Activated B cell treated with CpG ODN at 0.5 μM for 24 hours (primary cell): Measurements from ENCODE around the gene SMYD1. TPM values are rescaled to one million over a fixed set of nuclear protein-coding genes. Genes with fewer than 3 reads are reported as not detected.

Experiments used
- ATAC-seq: fragments of 200-7000 bp; cut with Tn5 transposase; one replicate; pipeline ENCODE4 v1.10.0; 2021; ENCODE audit warnings: low read depth, mild to moderate bottlenecking, moderate library complexity
- CTCF ChIA-PET: fragments of 350-600 bp; sonication (Branson Sonifier 250); formaldehyde crosslinking; loops from one replicate; lab custom pipeline; 2021; ENCODE audit warnings: antibody characterized with exemption; lab: Charles Lee
- POLR2A ChIA-PET: fragments of 350-600 bp; sonication (Branson Sonifier 250); formaldehyde crosslinking; loops from one replicate; lab custom pipeline; 2021; ENCODE audit warnings: antibody characterized with exemption; lab: Charles Lee
- DNase-seq: peaks from one replicate; pipeline ENCODE4 v3.0.0; 2022
- H3K27ac Mint-ChIP-seq: one replicate; pipeline ENCODE4 v1.8.0; 2020; ENCODE audit warnings: mixed read lengths
- H3K27me3 Mint-ChIP-seq: one replicate; pipeline ENCODE4 v1.8.0; 2021; ENCODE audit warnings: mixed read lengths
- H3K36me3 Mint-ChIP-seq: one replicate; pipeline ENCODE4 v1.8.0; 2021; ENCODE audit warnings: low read depth, mixed read lengths
- H3K4me1 Mint-ChIP-seq: one replicate; pipeline ENCODE4 v1.8.0; 2021; ENCODE audit warnings: mixed read lengths
- H3K4me3 Mint-ChIP-seq: one replicate; pipeline ENCODE4 v1.8.0; 2020; ENCODE audit warnings: mild to moderate bottlenecking, mixed read lengths
- H3K9me3 Mint-ChIP-seq: one replicate; pipeline ENCODE4 v1.8.0; 2020; ENCODE audit warnings: mixed read lengths
- intact Hi-C: fragments of 100-400 bp; cut with micrococcal nuclease; formaldehyde crosslinking; loops from one replicate; pipeline ENCODE4 v1.15.1; 2024
- total RNA-seq: library from RNA; stranded (reverse); gene quantifications from 2 replicates; pipeline ENCODE4 v1.2.3, GENCODE V29; 2022
- TF ChIP-seq, protein P1 (sequence below): fragments of 200-600 bp; IDR thresholded peaks from one replicate; pipeline ENCODE4 v1.8.0; 2022; ENCODE audit warnings: antibody characterized with exemption, mild to moderate bottlenecking

SMYD1 gene
- total RNA-seq, 1 donor from 2014 or later, result not detected

GRCh38 chr2:88114889-88115288 lies 47.3 kb downstream of the SMYD1 start:
- H3K4me3 Mint-ChIP-seq, result no peak overlapping the region
- ChIA-PET POLR2A (no interaction called here), CTCF (no interaction called here)
- ATAC-seq (no peak), DNase-seq (no peak)
- intact Hi-C loops, result no loop called here
- H3K27me3 Mint-ChIP-seq, result peaks cover 6% of the 10 kb centered on the region
- no peak overlapping the region for H3K27ac Mint-ChIP-seq
- TF ChIP-seq, protein P1, sequence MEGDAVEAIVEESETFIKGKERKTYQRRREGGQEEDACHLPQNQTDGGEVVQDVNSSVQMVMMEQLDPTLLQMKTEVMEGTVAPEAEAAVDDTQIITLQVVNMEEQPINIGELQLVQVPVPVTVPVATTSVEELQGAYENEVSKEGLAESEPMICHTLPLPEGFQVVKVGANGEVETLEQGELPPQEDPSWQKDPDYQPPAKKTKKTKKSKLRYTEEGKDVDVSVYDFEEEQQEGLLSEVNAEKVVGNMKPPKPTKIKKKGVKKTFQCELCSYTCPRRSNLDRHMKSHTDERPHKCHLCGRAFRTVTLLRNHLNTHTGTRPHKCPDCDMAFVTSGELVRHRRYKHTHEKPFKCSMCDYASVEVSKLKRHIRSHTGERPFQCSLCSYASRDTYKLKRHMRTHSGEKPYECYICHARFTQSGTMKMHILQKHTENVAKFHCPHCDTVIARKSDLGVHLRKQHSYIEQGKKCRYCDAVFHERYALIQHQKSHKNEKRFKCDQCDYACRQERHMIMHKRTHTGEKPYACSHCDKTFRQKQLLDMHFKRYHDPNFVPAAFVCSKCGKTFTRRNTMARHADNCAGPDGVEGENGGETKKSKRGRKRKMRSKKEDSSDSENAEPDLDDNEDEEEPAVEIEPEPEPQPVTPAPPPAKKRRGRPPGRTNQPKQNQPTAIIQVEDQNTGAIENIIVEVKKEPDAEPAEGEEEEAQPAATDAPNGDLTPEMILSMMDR, result no peak
- no peaks in the 10 kb centered on the region for H3K4me1 Mint-ChIP-seq
- H3K9me3 Mint-ChIP-seq, result no peaks in the 10 kb centered on the region
- H3K36me3 Mint-ChIP-seq, result no peaks in the 10 kb centered on the region

- intact Hi-C loops, result no loop called here
- no peaks in the 10 kb centered on the region for H3K9me3 Mint-ChIP-seq
- ATAC-seq (no peak), DNase-seq (no peak)
- no peaks in the 10 kb centered on the region for H3K36me3 Mint-ChIP-seq
- H3K27ac Mint-ChIP-seq, result no peak overlapping the region
- H3K4me3 Mint-ChIP-seq, result no peak overlapping the region
- POLR2A ChIA-PET, result no interaction called here
- TF ChIP-seq, protein P1, result no peak
- H3K4me1 Mint-ChIP-seq, result no peaks in the 10 kb centered on the region
- CTCF ChIA-PET, result no interaction called here
- H3K27me3 Mint-ChIP-seq, result peaks cover 8% of the 10 kb centered on the region
Observed at GRCh38 chr2:88115825-88116518, 48.3 kb downstream of the SMYD1 start.

DNA sequence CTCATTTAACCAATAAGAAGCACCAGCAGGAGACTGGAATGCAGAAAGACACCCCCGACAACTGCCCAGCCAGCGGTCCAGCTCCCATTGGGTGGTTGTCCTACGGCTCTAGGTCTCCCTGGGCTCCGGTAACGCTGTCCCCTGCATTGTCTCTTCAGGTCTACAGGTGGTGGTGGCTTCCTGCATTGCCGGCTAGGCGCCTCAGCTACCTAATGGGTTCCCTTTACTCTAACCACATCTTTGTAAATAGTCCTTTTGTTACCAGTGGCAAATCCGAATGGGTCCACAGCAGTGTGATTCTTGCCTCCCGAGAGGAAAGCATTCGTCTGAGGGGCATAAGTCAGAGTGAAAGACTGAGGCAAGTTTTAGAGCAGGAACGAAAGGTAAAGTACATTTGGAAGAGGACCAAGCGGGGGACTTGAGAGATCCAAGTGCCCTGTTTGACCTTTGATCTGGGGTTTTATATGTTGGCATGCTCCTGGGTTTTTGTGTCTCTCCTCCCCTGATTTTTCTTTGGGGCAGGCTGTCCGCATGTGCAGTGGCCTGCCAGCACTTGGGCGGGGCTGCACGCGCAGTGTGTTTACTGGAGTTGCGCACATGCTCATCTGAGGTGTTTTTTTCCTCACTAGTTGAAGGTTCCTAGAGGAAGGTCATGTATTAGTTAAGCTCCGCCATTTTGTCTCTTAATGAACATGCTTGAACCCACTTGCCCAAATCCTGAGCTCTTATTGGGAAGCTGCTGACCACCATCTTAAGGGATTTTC lies 49.2 kb downstream of the SMYD1 start:
- Mint-ChIP-seq H3K9me3 (no peaks in the 10 kb centered on the region), H3K4me1 (no peaks in the 10 kb centered on the region), H3K4me3 (no peak overlapping the region), H3K27ac (no peak overlapping the region), H3K27me3 (peaks cover 12% of the 10 kb centered on the region), H3K36me3 (no peaks in the 10 kb centered on the region)
- ATAC-seq (no peak), DNase-seq (no peak)
- ChIA-PET POLR2A (no interaction called here), CTCF (no interaction called here)
- intact Hi-C loops, result no loop called here
- TF ChIP-seq, protein P1, result no peak

DNA sequence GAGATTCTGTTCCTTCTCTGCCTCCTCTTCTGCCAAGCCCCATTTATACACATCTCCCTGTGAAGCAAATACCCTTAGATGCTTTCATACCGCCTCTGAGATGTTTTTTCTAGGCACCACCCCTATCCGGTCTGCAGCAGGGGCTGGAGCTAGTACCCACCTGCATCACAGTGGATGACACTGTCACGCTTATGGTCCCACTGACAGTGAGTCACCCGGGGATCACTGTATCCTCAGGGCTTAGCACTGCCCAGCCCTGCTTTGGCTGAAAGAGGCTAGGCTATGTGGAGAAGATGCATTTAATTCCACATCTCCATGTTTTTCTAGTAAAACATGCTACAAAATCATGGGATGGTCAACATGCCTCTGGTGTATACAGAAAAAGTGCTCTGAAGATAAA lies 50.3 kb downstream of the SMYD1 start:
- Mint-ChIP-seq H3K4me3 (no peak overlapping the region), H3K27ac (no peak overlapping the region), H3K9me3 (no peaks in the 10 kb centered on the region), H3K4me1 (no peaks in the 10 kb centered on the region), H3K27me3 (peaks cover 18% of the 10 kb centered on the region), H3K36me3 (no peaks in the 10 kb centered on the region)
- ChIA-PET POLR2A (no interaction called here), CTCF (no interaction called here)
- ATAC-seq, result no peak
- no peak for DNase-seq
- TF ChIP-seq, protein P1, result no peak
- intact Hi-C loops, result no loop called here

DNA sequence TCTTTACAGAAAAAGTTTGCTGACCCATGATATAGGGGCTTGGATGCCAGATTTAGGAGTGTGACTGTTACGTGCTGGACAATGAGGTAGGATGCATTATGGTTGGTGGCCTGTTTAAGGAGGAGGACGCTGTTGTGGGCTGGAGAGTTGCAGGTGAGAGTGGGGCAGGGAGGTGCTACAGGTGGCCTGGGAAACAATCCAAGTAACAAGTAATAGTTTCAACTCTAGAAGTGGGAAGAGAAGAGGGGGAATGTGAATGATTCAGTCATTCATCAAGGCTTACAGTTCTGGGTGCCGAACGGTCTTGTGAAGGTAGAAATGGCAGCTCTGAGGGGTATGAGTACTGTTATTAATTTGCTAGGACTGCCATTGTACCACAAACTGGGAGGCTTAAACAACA lies 54.1 kb downstream of the SMYD1 start:
- no peaks in the 10 kb centered on the region for H3K36me3 Mint-ChIP-seq
- H3K4me1 Mint-ChIP-seq, result no peaks in the 10 kb centered on the region
- TF ChIP-seq, protein P1, result no peak
- no peak for DNase-seq
- POLR2A ChIA-PET, result no interaction called here
- intact Hi-C loops, result no loop called here
- CTCF ChIA-PET, result no interaction called here
- H3K4me3 Mint-ChIP-seq, result no peak overlapping the region
- peaks cover 19% of the 10 kb centered on the region for H3K27me3 Mint-ChIP-seq
- no peak for ATAC-seq
- H3K27ac Mint-ChIP-seq, result no peak overlapping the region
- H3K9me3 Mint-ChIP-seq, result no peaks in the 10 kb centered on the region
